DLD1 (cell line): Measurements from ENCODE around the gene CALHM2.
"Not testable (repeated sequence)": the region's sequence is repeated elsewhere in the genome, so short reads cannot be mapped to it uniquely, and the experiment has no call there.

ENCODE experiments used
- in situ Hi-C: cut with HindIII; loops from 2 replicates; pipeline ENCODE4 v1.10.0; 2017; ENCODE audit warnings: low sequenced_read_pairs

The CALHM2 gene

GRCh38 chr10:103419101-103419500 is 33.1 kb downstream of the CALHM2 start:
- in situ Hi-C loops = no loop called here

GRCh38 chr10:103417601-103418000 is 34.6 kb downstream of the CALHM2 start:
- in situ Hi-C loops = no loop called here

- in situ Hi-C loops = not testable (repeated sequence)
Observed at GRCh38 chr10:103417148-103417469, 35.1 kb downstream of the CALHM2 start.

- in situ Hi-C loops = no loop called here
Observed at GRCh38 chr10:103416436-103417147, 35.6 kb downstream of the CALHM2 start.

- in situ Hi-C loops = no loop called here
Observed at GRCh38 chr10:103415581-103415980, 36.6 kb downstream of the CALHM2 start.

- in situ Hi-C loops = no loop called here
Observed at GRCh38 chr10:103413564-103413963, 38.6 kb downstream of the CALHM2 start.

GRCh38 chr10:103397191-103397825 is 54.9 kb downstream of the CALHM2 start:
- in situ Hi-C loops = no loop called here

GRCh38 chr10:103396789-103397087 is 55.4 kb downstream of the CALHM2 start:
- in situ Hi-C loops = no loop called here
